DOHH2 (cell line): ENCODE results near the gene GLI1.

Experiments
- CTCF ChIP-seq: fragments of 200-600 bp; sonication (generic); IDR thresholded peaks from one replicate; pipeline ENCODE4 v1.5.1; 2014; ENCODE audit warnings: antibody characterized with exemption, mild to moderate bottlenecking, low read depth, low read length; ENCODE audit not compliant: poor library complexity, severe bottlenecking
- EZH2phosphoT487 ChIP-seq: fragments of 200-600 bp; sonication (generic); IDR thresholded peaks from 2 replicates; pipeline ENCODE4 v1.6.1; 2017; ENCODE audit warnings: borderline replicate concordance, mild to moderate bottlenecking, antibody characterized with exemption, low read length, moderate library complexity, mixed read lengths

GRCh38 chr12:57467212-57467874, 7.8 kb downstream of the GLI1 start:
- TF ChIP-seq CTCF (no peak), EZH2phosphoT487 (no peak)
